ENCODE results near the gene UNC45A. TPM values are rescaled to one million over a fixed set of nuclear protein-coding genes. Genes with fewer than 3 reads are reported as not detected.

Gene UNC45A

Small RNAs within 50 kb of the gene (small RNA-seq; reads per million reads assigned to genes)
- gene RF00019 (ENCODE audit: low read depth): not detected
